ENCODE data around the gene GSTO1.

The GSTO1 gene

GRCh38 chr10:104304927-104305326, 50.2 kb downstream of the GSTO1 start:
- no peak for DNase-seq (ENCODE audit: low read depth)

GRCh38 chr10:104306897-104307296, 52.2 kb downstream of the GSTO1 start:
- no peak for DNase-seq (ENCODE audit: low read depth)

GRCh38 chr10:104307576-104308438, 53.1 kb downstream of the GSTO1 start:
- DNase-seq (ENCODE audit: low read depth): no peak

GRCh38 chr10:104308439-104308903, 53.8 kb downstream of the GSTO1 start:
- no peak for DNase-seq (ENCODE audit: low read depth)

GRCh38 chr10:104309980-104310978, 55.6 kb downstream of the GSTO1 start:
- DNase-seq (ENCODE audit: low read depth): no peak

- DNase-seq (ENCODE audit: low read depth): no peak
Observed at GRCh38 chr10:104311184-104311720, 56.6 kb downstream of the GSTO1 start.

- no peak for DNase-seq (ENCODE audit: low read depth)
Observed at GRCh38 chr10:104314591-104315485, 60.1 kb downstream of the GSTO1 start.

GRCh38 chr10:104315486-104315921, 60.8 kb downstream of the GSTO1 start:
- DNase-seq (ENCODE audit: low read depth): no peak

GRCh38 chr10:104316321-104317099, 61.8 kb downstream of the GSTO1 start:
- no peak for DNase-seq (ENCODE audit: low read depth)
